ENCODE data around the gene SLC44A3. TPM values are rescaled to one million over a fixed set of nuclear protein-coding genes. Genes with fewer than 3 reads are reported as not detected.

SLC44A3 gene
- total and polyA plus RNA-seq, 2 of the 13 experiments (the other 11 are each of a cell fraction or from before 2014, with no cell fraction given): 6.8 to 14.1 TPM

DNA sequence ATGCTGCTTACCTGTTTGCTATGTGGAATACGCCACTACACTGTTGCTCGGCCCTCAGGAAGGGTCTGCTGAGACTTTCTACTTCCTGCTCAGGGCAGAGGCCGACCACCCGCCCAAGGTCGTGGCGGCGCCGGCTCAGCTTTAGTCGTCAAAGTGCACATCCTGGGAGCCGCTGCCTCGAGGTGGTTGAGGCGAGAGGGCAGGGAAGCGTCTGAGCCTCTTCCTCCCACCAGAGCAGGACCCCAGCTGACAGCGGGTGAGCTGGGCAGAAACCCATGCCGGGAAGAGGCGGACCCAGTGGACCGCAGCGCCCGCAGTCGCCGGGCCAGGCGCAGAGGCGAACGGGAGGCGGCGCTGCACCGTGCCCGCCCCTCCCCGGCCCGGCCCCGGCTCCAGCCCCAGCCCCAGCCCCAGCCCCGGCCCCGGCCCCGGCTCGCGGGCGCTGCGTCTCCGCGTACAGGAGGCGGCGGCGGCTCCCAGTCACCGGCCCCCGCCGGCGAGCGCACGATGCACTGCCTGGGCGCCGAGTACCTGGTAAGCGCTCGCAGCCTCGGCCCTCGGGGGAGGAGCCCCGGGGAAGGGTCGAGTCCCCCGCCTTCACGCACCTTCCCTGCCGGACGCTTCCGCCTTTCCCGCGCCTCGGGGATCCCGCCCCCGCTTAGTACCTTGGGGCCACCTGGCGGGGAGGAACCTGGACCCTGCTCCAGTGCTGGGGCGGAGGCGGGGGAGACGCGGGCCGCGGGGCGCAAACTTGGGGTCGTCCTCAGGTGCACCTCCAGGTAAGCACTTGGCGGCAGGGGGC lies at the start of gene SLC44A3 (continued):
- TF ChIP-seq, protein P1, sequence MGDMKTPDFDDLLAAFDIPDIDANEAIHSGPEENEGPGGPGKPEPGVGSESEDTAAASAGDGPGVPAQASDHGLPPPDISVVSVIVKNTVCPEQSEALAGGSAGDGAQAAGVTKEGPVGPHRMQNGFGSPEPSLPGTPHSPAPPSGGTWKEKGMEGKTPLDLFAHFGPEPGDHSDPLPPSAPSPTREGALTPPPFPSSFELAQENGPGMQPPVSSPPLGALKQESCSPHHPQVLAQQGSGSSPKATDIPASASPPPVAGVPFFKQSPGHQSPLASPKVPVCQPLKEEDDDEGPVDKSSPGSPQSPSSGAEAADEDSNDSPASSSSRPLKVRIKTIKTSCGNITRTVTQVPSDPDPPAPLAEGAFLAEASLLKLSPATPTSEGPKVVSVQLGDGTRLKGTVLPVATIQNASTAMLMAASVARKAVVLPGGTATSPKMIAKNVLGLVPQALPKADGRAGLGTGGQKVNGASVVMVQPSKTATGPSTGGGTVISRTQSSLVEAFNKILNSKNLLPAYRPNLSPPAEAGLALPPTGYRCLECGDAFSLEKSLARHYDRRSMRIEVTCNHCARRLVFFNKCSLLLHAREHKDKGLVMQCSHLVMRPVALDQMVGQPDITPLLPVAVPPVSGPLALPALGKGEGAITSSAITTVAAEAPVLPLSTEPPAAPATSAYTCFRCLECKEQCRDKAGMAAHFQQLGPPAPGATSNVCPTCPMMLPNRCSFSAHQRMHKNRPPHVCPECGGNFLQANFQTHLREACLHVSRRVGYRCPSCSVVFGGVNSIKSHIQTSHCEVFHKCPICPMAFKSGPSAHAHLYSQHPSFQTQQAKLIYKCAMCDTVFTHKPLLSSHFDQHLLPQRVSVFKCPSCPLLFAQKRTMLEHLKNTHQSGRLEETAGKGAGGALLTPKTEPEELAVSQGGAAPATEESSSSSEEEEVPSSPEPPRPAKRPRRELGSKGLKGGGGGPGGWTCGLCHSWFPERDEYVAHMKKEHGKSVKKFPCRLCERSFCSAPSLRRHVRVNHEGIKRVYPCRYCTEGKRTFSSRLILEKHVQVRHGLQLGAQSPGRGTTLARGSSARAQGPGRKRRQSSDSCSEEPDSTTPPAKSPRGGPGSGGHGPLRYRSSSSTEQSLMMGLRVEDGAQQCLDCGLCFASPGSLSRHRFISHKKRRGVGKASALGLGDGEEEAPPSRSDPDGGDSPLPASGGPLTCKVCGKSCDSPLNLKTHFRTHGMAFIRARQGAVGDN (CRISPR knock-in tag; IDR thresholded peaks at IDR 0.05): peak; percentile 83
- no peak for TF ChIP-seq ZNF619 (CRISPR knock-in tag; IDR thresholded peaks at IDR 0.05)
- TF ChIP-seq, protein P2, sequence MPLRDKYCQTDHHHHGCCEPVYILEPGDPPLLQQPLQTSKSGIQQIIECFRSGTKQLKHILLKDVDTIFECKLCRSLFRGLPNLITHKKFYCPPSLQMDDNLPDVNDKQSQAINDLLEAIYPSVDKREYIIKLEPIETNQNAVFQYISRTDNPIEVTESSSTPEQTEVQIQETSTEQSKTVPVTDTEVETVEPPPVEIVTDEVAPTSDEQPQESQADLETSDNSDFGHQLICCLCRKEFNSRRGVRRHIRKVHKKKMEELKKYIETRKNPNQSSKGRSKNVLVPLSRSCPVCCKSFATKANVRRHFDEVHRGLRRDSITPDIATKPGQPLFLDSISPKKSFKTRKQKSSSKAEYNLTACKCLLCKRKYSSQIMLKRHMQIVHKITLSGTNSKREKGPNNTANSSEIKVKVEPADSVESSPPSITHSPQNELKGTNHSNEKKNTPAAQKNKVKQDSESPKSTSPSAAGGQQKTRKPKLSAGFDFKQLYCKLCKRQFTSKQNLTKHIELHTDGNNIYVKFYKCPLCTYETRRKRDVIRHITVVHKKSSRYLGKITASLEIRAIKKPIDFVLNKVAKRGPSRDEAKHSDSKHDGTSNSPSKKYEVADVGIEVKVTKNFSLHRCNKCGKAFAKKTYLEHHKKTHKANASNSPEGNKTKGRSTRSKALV (CRISPR knock-in tag; IDR thresholded peaks at IDR 0.05): no peak
- no peak for TF ChIP-seq ZNF614 (CRISPR knock-in tag; IDR thresholded peaks at IDR 0.05; ENCODE audit: borderline replicate concordance)
- TF ChIP-seq MED1 (CRISPR knock-in tag; IDR thresholded peaks at IDR 0.05): peak; percentile 32; the same call in 1 of the 2 replicates
- TF ChIP-seq DPF2 (CRISPR knock-in tag; IDR thresholded peaks at IDR 0.05; ENCODE audit: borderline replicate concordance, low read depth): no peak
- TF ChIP-seq, protein P3, sequence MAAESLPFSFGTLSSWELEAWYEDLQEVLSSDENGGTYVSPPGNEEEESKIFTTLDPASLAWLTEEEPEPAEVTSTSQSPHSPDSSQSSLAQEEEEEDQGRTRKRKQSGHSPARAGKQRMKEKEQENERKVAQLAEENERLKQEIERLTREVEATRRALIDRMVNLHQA (CRISPR knock-in tag; IDR thresholded peaks at IDR 0.05): no peak
- no peak for TF ChIP-seq SETDB1 (CRISPR knock-in tag; IDR thresholded peaks at IDR 0.05; ENCODE audit: borderline replicate concordance)
- no peak for TF ChIP-seq SCMH1 (CRISPR knock-in tag; IDR thresholded peaks at IDR 0.05; ENCODE audit: borderline replicate concordance)
- no peak for TF ChIP-seq GPN1 (CRISPR knock-in tag; IDR thresholded peaks at IDR 0.05; ENCODE audit: borderline replicate concordance)
- TF ChIP-seq ARNTL (CRISPR knock-in tag; IDR thresholded peaks at IDR 0.05): no peak
- TF ChIP-seq, protein P4, sequence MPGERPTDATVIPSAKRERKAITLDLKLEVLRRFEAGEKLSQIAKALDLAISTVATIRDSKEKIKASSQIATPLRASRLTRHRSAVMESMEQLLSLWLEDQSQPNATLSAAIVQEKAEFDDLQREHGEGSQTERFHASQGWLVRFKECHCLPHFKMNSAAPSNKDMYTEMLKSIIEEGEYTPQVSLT (CRISPR knock-in tag; IDR thresholded peaks at IDR 0.05; ENCODE audit: borderline replicate concordance, low read depth): no peak
- TF ChIP-seq, protein P5, sequence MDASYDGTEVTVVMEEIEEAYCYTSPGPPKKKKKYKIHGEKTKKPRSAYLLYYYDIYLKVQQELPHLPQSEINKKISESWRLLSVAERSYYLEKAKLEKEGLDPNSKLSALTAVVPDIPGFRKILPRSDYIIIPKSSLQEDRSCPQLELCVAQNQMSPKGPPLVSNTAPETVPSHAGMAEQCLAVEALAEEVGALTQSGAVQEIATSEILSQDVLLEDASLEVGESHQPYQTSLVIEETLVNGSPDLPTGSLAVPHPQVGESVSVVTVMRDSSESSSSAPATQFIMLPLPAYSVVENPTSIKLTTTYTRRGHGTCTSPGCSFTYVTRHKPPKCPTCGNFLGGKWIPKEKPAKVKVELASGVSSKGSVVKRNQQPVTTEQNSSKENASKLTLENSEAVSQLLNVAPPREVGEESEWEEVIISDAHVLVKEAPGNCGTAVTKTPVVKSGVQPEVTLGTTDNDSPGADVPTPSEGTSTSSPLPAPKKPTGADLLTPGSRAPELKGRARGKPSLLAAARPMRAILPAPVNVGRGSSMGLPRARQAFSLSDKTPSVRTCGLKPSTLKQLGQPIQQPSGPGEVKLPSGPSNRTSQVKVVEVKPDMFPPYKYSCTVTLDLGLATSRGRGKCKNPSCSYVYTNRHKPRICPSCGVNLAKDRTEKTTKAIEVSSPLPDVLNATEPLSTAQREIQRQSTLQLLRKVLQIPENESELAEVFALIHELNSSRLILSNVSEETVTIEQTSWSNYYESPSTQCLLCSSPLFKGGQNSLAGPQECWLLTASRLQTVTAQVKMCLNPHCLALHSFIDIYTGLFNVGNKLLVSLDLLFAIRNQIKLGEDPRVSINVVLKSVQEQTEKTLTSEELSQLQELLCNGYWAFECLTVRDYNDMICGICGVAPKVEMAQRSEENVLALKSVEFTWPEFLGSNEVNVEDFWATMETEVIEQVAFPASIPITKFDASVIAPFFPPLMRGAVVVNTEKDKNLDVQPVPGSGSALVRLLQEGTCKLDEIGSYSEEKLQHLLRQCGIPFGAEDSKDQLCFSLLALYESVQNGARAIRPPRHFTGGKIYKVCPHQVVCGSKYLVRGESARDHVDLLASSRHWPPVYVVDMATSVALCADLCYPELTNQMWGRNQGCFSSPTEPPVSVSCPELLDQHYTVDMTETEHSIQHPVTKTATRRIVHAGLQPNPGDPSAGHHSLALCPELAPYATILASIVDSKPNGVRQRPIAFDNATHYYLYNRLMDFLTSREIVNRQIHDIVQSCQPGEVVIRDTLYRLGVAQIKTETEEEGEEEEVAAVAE (CRISPR knock-in tag; IDR thresholded peaks at IDR 0.05; ENCODE audit: borderline replicate concordance): no peak
- no peak for TF ChIP-seq KLF12 (CRISPR knock-in tag; IDR thresholded peaks at IDR 0.05; ENCODE audit: borderline replicate concordance)
- no peak for TF ChIP-seq KDM6A (CRISPR knock-in tag; IDR thresholded peaks at IDR 0.05; ENCODE audit: low read depth)
- peak; percentile 39 to 59; a peak in 2 of 4 replicates for TF ChIP-seq POLR2A (IDR thresholded peaks at IDR 0.05; ENCODE audit: insufficient read depth in 1 of 2, low read depth in 2 of 2, low read length in 2 of 2)
- no peak for TF ChIP-seq NCOA5 (CRISPR knock-in tag; IDR thresholded peaks at IDR 0.05)
- TF ChIP-seq ATRX (CRISPR knock-in tag; IDR thresholded peaks at IDR 0.05; ENCODE audit: borderline replicate concordance): no peak

All from HepG2 (cell line).